ENCODE results near the gene HDAC5. TPM values are rescaled to one million over a fixed set of nuclear protein-coding genes. Genes with fewer than 3 reads are reported as not detected.

The HDAC5 gene
- polyA plus RNA-seq, 1 donor: 35.9 TPM

- Histone ChIP-seq H3K4me3 (ENCODE audit: low read length) (no peak overlapping the region), H3K4me1 (ENCODE audit: control insufficient read depth, insufficient read depth, low read length) (peaks cover 3% of the 10 kb centered on the region), H3K27ac (ENCODE audit: low read length) (no peak overlapping the region), H3K27me3 (ENCODE audit: control insufficient read depth, insufficient read depth, low read length) (no peaks in the 10 kb centered on the region), H3K9me3 (ENCODE audit: control insufficient read depth, low read depth, low read length) (no peaks in the 10 kb centered on the region), H3K36me3 (ENCODE audit: control insufficient read depth, insufficient read depth, low read length) (peaks cover 70% of the 10 kb centered on the region)
- WGBS (ENCODE audit: insufficient coverage, low lambda C conversion rate): no CpG with 5 or more reads among the region's 23 CpGs
- DNase-seq: no peak
These were observed 36.8 kb downstream of the HDAC5 start for GRCh38 chr17:44086364-44087311.

DNA sequence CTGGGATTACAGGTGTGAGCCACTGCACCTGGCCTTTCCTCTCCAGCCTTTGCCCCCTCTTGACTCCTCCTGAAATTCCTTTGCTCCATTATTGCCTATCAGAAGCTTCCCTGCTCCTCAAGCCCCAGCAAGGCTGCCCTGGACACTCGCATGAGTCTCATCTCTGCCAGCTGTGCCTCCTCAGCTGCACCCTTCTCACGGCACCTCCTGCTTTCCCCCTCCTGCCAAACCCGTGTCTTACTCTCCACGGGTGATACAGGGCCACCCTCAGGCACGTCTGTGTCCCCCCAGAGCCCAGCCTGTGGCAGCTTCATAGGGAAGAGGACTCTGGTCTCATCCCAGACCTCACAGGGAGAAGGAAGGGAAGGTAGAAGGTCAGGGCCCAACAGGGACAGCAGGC lies 37.5 kb downstream of the HDAC5 start:
- Histone ChIP-seq H3K27me3 (ENCODE audit: control insufficient read depth, insufficient read depth, low read length) (no peaks in the 10 kb centered on the region), H3K4me1 (ENCODE audit: control insufficient read depth, insufficient read depth, low read length) (peaks cover 3% of the 10 kb centered on the region), H3K27ac (ENCODE audit: low read length) (no peak overlapping the region), H3K36me3 (ENCODE audit: control insufficient read depth, insufficient read depth, low read length) (peaks cover 63% of the 10 kb centered on the region), H3K9me3 (ENCODE audit: control insufficient read depth, low read depth, low read length) (no peaks in the 10 kb centered on the region), H3K4me3 (ENCODE audit: low read length) (no peak overlapping the region)
- WGBS (ENCODE audit: insufficient coverage, low lambda C conversion rate): no CpG with 5 or more reads among the region's 5 CpGs
- no peak for DNase-seq

DNA sequence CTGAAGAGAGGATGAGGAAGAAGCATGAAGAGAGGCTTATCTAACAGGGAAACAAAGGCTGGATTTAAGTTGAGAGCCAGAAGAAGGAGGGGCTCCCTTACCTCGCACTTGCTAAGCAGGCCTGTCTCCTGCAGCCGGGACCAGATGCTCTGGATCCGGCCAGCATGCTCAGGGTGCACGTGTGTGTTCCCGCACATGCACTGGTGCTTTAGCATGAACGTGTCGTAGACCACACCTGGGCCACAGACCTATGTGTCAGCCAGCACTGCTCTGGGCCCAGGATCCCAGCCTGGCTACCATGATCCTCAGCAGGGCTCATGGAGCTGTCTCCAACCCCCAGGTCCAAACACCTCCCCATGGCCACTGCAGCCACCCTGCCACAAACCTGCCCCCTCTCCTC lies 38.5 kb downstream of the HDAC5 start:
- H3K4me3 ChIP-seq (ENCODE audit: low read length): no peak overlapping the region
- no peak overlapping the region for H3K27ac ChIP-seq (ENCODE audit: low read length)
- H3K36me3 ChIP-seq (ENCODE audit: control insufficient read depth, insufficient read depth, low read length): peaks cover 71% of the 10 kb centered on the region
- DNase-seq: no peak
- H3K4me1 ChIP-seq (ENCODE audit: control insufficient read depth, insufficient read depth, low read length): peaks cover 3% of the 10 kb centered on the region
- H3K27me3 ChIP-seq (ENCODE audit: control insufficient read depth, insufficient read depth, low read length): no peaks in the 10 kb centered on the region
- no peaks in the 10 kb centered on the region for H3K9me3 ChIP-seq (ENCODE audit: control insufficient read depth, low read depth, low read length)
- no CpG with 5 or more reads among the region's 7 CpGs for WGBS (ENCODE audit: insufficient coverage, low lambda C conversion rate)

DNA sequence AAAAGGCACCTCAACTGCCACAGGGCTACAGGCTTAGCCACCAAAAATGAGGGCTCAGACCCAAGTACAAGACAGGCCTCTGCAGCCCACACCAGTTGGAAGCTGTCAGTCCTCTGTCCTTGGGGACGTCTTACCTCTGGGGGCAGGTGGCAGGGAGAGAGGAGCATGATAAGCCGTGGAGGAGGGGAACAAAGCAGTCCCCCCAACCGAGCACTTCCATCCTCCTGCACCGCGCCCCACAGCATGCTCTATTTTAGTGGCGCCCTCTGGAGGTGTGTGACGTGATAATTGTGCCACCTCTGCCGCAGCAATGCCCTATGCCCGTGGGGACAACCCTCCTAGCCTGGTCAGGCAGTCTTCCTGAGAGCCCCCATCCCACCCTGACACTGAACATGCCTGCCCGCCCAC lies 39.3 kb downstream of the HDAC5 start:
- Histone ChIP-seq H3K27me3 (ENCODE audit: control insufficient read depth, insufficient read depth, low read length) (no peaks in the 10 kb centered on the region), H3K4me1 (ENCODE audit: control insufficient read depth, insufficient read depth, low read length) (peaks cover 3% of the 10 kb centered on the region), H3K36me3 (ENCODE audit: control insufficient read depth, insufficient read depth, low read length) (peaks cover 75% of the 10 kb centered on the region), H3K27ac (ENCODE audit: low read length) (no peak overlapping the region), H3K9me3 (ENCODE audit: control insufficient read depth, low read depth, low read length) (no peaks in the 10 kb centered on the region), H3K4me3 (ENCODE audit: low read length) (no peak overlapping the region)
- DNase-seq: no peak
- WGBS (ENCODE audit: insufficient coverage, low lambda C conversion rate): no CpG with 5 or more reads among the region's 10 CpGs

GRCh38 chr17:44083250-44083849 lies 40.1 kb downstream of the HDAC5 start:
- no peak for DNase-seq
- Histone ChIP-seq H3K9me3 (ENCODE audit: control insufficient read depth, low read depth, low read length) (no peaks in the 10 kb centered on the region), H3K4me3 (ENCODE audit: low read length) (no peak overlapping the region), H3K27ac (ENCODE audit: low read length) (no peak overlapping the region), H3K27me3 (ENCODE audit: control insufficient read depth, insufficient read depth, low read length) (no peaks in the 10 kb centered on the region), H3K4me1 (ENCODE audit: control insufficient read depth, insufficient read depth, low read length) (peaks cover 3% of the 10 kb centered on the region), H3K36me3 (ENCODE audit: control insufficient read depth, insufficient read depth, low read length) (peaks cover 78% of the 10 kb centered on the region)
- no CpG with 5 or more reads among the region's 12 CpGs for WGBS (ENCODE audit: insufficient coverage, low lambda C conversion rate)

DNA sequence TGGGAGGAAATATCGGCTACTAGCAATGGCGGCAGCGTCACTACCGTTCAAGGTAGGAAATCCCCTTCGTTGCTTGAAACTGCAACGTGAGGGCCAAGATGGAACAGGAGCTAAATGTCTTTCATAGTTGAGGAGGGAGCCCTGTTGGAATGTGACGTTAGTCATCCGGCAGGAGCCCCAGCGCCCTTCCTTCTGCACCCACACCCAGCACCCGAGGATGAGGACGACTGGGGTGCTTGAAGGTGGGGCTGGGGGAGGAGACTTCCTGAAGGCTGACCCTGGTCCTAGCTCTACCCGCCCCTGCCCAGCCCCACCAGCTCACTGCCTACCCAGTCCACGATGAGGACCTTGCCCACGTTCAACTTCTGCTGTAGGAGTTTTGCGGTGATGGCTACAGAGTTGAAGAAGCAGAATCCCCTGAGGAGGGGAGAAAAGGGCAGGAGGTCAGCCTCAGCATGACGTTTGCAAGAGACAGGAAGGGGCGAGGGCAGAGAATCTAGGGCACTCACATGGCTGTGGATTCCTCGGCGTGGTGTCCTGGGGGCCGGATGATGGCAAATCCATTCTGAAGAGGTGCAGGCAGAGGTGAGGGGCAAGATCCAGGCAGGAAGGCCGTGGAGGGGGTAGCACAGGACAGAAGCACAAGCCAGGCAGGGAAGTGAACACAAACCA lies 41.0 kb downstream of the HDAC5 start:
- no peak for DNase-seq
- no peak overlapping the region for H3K4me3 ChIP-seq (ENCODE audit: low read length)
- peaks cover 81% of the 10 kb centered on the region for H3K36me3 ChIP-seq (ENCODE audit: control insufficient read depth, insufficient read depth, low read length)
- H3K27me3 ChIP-seq (ENCODE audit: control insufficient read depth, insufficient read depth, low read length): no peaks in the 10 kb centered on the region
- WGBS (ENCODE audit: insufficient coverage, low lambda C conversion rate): 100% methylated on average over 1 of the region's 21 CpGs
- H3K27ac ChIP-seq (ENCODE audit: low read length): no peak overlapping the region
- H3K4me1 ChIP-seq (ENCODE audit: control insufficient read depth, insufficient read depth, low read length): peaks cover 3% of the 10 kb centered on the region
- no peaks in the 10 kb centered on the region for H3K9me3 ChIP-seq (ENCODE audit: control insufficient read depth, low read depth, low read length)

GRCh38 chr17:44081681-44082080 lies 41.8 kb downstream of the HDAC5 start:
- H3K4me3 ChIP-seq (ENCODE audit: low read length): no peak overlapping the region
- WGBS (ENCODE audit: insufficient coverage, low lambda C conversion rate): 100% methylated on average over 1 of the region's 3 CpGs

DNA sequence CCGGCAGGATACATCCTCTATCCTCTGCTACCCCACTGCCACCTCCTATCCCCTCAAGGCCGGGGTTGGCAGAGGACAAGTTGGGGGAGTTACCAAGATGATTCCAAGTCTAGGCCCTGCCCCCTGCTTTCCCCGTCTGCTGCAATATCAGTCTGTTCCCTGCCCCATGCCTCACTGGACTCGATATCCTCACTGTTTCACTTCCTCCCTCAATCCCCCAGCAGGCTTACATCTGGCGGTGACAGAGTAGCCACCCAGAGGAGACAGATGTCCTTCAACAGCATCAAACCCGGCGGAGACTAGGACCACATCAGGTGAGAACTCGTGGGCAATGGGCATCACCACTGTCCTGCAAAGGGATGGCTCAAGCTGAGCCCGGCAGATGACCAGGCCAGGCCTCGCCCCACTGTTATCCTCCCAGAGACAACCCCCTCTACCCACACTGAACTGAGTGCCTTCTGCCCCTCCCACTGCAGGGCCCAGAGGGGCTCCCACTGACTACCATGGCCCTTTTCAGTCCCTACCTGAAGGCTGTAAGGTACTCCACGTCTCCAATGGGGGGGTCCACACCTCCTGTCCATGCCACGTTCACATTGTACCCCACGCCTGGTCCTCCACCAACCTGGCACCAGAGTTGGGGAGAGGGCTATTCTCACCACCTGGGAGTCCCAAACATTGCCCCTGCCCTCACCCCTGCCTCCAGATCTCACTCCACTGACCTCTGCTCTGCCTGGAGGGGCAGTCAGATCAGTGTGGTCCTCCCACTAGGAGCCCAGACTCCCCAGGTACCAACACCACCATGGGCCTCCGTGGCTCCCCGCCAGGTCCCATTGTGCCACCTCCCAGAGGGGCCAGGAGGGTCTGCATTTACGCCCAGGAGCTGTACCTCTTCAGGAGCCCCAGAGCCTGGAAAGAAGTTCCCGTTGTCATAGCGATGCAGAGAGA lies 43.3 kb downstream of the HDAC5 start:
- no peak for DNase-seq
- Histone ChIP-seq H3K4me3 (ENCODE audit: low read length) (no peak overlapping the region), H3K9me3 (ENCODE audit: control insufficient read depth, low read depth, low read length) (no peaks in the 10 kb centered on the region), H3K4me1 (ENCODE audit: control insufficient read depth, insufficient read depth, low read length) (no peaks in the 10 kb centered on the region), H3K27me3 (ENCODE audit: control insufficient read depth, insufficient read depth, low read length) (no peaks in the 10 kb centered on the region), H3K27ac (ENCODE audit: low read length) (no peak overlapping the region), H3K36me3 (ENCODE audit: control insufficient read depth, insufficient read depth, low read length) (peaks cover 88% of the 10 kb centered on the region)
- no CpG with 5 or more reads among the region's 18 CpGs for WGBS (ENCODE audit: insufficient coverage, low lambda C conversion rate)

More at GRCh38 chr17:44081681-44082080, 41.8 kb downstream of the HDAC5 start:
- no peaks in the 10 kb centered on the region for H3K4me1 ChIP-seq (ENCODE audit: control insufficient read depth, insufficient read depth, low read length)
- no peaks in the 10 kb centered on the region for H3K9me3 ChIP-seq (ENCODE audit: control insufficient read depth, low read depth, low read length)
- H3K27ac ChIP-seq (ENCODE audit: low read length): no peak overlapping the region
- peaks cover 85% of the 10 kb centered on the region for H3K36me3 ChIP-seq (ENCODE audit: control insufficient read depth, insufficient read depth, low read length)
- no peaks in the 10 kb centered on the region for H3K27me3 ChIP-seq (ENCODE audit: control insufficient read depth, insufficient read depth, low read length)
- no peak for DNase-seq

- H3K4me3 ChIP-seq (ENCODE audit: low read length): no peak overlapping the region
- H3K27ac ChIP-seq (ENCODE audit: low read length): no peak overlapping the region
- no CpG with 5 or more reads among the region's 19 CpGs for WGBS (ENCODE audit: insufficient coverage, low lambda C conversion rate)
- DNase-seq: no peak
- H3K9me3 ChIP-seq (ENCODE audit: control insufficient read depth, low read depth, low read length): no peaks in the 10 kb centered on the region
- no peaks in the 10 kb centered on the region for H3K27me3 ChIP-seq (ENCODE audit: control insufficient read depth, insufficient read depth, low read length)
- H3K4me1 ChIP-seq (ENCODE audit: control insufficient read depth, insufficient read depth, low read length): no peaks in the 10 kb centered on the region
- peaks cover 82% of the 10 kb centered on the region for H3K36me3 ChIP-seq (ENCODE audit: control insufficient read depth, insufficient read depth, low read length)
These were observed 45.0 kb downstream of the HDAC5 start for GRCh38 chr17:44078412-44078811.

GRCh38 chr17:44077595-44077909 lies 45.9 kb downstream of the HDAC5 start:
- DNase-seq: no peak
- H3K27me3 ChIP-seq (ENCODE audit: control insufficient read depth, insufficient read depth, low read length): no peaks in the 10 kb centered on the region
- peaks cover 74% of the 10 kb centered on the region for H3K36me3 ChIP-seq (ENCODE audit: control insufficient read depth, insufficient read depth, low read length)
- no peak overlapping the region for H3K27ac ChIP-seq (ENCODE audit: low read length)
- H3K4me1 ChIP-seq (ENCODE audit: control insufficient read depth, insufficient read depth, low read length): no peaks in the 10 kb centered on the region
- H3K4me3 ChIP-seq (ENCODE audit: low read length): no peak overlapping the region
- no peaks in the 10 kb centered on the region for H3K9me3 ChIP-seq (ENCODE audit: control insufficient read depth, low read depth, low read length)
- no CpG with 5 or more reads among the region's 4 CpGs for WGBS (ENCODE audit: insufficient coverage, low lambda C conversion rate)
